ENCODE results near the gene COA5. TPM values are rescaled to one million over a fixed set of nuclear protein-coding genes. Genes with fewer than 3 reads are reported as not detected.

Gene COA5
- polyA plus RNA-seq, 1 of the 3 experiments (the other 2 are of a cell fraction): 40.3 TPM

DNA sequence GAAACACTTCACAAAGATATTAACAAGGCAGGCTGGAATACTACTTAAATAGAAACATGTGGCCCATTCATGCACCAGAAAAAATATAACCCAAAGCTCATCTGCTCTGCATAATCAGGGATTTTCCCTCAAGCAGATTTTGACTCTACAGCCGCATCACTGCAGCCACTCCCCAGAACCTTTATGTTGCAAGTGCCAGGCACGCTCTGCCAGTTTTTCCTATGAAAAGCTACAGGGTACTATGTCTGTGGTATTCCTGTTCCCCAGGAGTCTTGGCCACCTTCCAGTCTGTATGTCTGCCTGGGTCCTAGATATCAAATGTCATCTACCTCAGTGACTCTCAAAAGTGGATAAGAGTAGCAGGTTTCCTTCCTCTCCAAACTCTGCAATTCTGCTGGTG lies 3.8 kb downstream of the COA5 start:
- H3K27me3 ChIP-seq (ENCODE audit: insufficient read depth): no peaks in the 10 kb centered on the region
- no peak overlapping the region for H2AFZ ChIP-seq (ENCODE audit: low read depth)
- H3F3A ChIP-seq (replicated peaks; ENCODE audit: insufficient read depth): peaks cover 13% of the 10 kb centered on the region
- H3K9ac ChIP-seq: no peak overlapping the region
- no peaks in the 10 kb centered on the region for H3K9me3 ChIP-seq
- DNase-seq: peak; percentile 50
- H3K36me3 ChIP-seq (replicated peaks in 1 of 2; ENCODE audit: control insufficient read depth in 1 of 2, insufficient read depth in 2 of 2, low read length in 1 of 2): peaks cover 23 to 35% of the 10 kb centered on the region in 2 experiments
- no peaks in the 10 kb centered on the region for H3K9me2 ChIP-seq
- POLR2A ChIA-PET: no interaction called here
- 78% methylated on average over 2 of the region's 2 CpGs for WGBS (ENCODE audit: low lambda C conversion rate)
- no peak overlapping the region for H3K4me3 ChIP-seq (ENCODE audit: low read depth in 2 of 2, low read length in 1 of 2)
- peak overlapping the region in 1 of 2 experiments; percentile 74; a peak in 2 of 4 replicates for H3K27ac ChIP-seq (ENCODE audit: low read depth in 2 of 2, low read length in 1 of 2)
- TF ChIP-seq SMC3 (IDR thresholded peaks at IDR 0.05; ENCODE audit: low read depth, low read length) (no peak), FOXJ3 (CRISPR knock-in tag; IDR thresholded peaks at IDR 0.05) (no peak), TEAD4 (IDR thresholded peaks at IDR 0.05; ENCODE audit: borderline replicate concordance, insufficient read depth) (no peak), EP300 (IDR thresholded peaks at IDR 0.05; ENCODE audit: borderline replicate concordance in 1 of 2, low read depth in 1 of 2, low read length in 1 of 2) (0 out of 4 replicates have a peak, but pooled peaks of 1 of the 2 experiments have one; percentile 28), RXRA (IDR thresholded peaks at IDR 0.05; ENCODE audit: borderline replicate concordance, low read depth) (no peak), MXI1 (IDR thresholded peaks at IDR 0.05; ENCODE audit: low read depth, low read length) (peak; percentile 63; the same call in 1 of the 2 replicates), GATA2 (CRISPR knock-in tag; IDR thresholded peaks at IDR 0.05) (peak; percentile 14; the same call in 1 of the 2 replicates), RAD21 (IDR thresholded peaks at IDR 0.05; ENCODE audit: low read length) (no peak)
- TF ChIP-seq, protein P1, sequence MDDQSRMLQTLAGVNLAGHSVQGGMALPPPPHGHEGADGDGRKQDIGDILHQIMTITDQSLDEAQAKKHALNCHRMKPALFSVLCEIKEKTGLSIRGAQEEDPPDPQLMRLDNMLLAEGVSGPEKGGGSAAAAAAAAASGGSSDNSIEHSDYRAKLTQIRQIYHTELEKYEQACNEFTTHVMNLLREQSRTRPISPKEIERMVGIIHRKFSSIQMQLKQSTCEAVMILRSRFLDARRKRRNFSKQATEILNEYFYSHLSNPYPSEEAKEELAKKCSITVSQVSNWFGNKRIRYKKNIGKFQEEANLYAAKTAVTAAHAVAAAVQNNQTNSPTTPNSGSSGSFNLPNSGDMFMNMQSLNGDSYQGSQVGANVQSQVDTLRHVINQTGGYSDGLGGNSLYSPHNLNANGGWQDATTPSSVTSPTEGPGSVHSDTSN (IDR thresholded peaks at IDR 0.05): no peak
- TF ChIP-seq, protein P2, sequence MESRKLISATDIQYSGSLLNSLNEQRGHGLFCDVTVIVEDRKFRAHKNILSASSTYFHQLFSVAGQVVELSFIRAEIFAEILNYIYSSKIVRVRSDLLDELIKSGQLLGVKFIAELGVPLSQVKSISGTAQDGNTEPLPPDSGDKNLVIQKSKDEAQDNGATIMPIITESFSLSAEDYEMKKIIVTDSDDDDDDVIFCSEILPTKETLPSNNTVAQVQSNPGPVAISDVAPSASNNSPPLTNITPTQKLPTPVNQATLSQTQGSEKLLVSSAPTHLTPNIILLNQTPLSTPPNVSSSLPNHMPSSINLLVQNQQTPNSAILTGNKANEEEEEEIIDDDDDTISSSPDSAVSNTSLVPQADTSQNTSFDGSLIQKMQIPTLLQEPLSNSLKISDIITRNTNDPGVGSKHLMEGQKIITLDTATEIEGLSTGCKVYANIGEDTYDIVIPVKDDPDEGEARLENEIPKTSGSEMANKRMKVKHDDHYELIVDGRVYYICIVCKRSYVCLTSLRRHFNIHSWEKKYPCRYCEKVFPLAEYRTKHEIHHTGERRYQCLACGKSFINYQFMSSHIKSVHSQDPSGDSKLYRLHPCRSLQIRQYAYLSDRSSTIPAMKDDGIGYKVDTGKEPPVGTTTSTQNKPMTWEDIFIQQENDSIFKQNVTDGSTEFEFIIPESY (IDR thresholded peaks at IDR 0.05; ENCODE audit: borderline replicate concordance, low read depth): no peak
- H3K79me2 ChIP-seq (ENCODE audit: insufficient read depth): peaks cover 56% of the 10 kb centered on the region
- H3K4me1 ChIP-seq (ENCODE audit: control insufficient read depth in 1 of 2, insufficient read depth in 2 of 2, low read depth in 1 of 2, low read length in 1 of 2): peaks cover 5 to 44% of the 10 kb centered on the region in 2 experiments; a peak in 3 of 4 replicates
- no peaks in the 10 kb centered on the region; the same call in 1 of the 2 replicates for H4K20me1 ChIP-seq (ENCODE audit: insufficient read depth)
- CTCF ChIA-PET: interaction anchor here (0.8 to 2.3 kb wide), 4 partner anchors 14 to 191 kb away, joined by 3 to 9 read pairs (median 4); no protein-coding TSS in a partner anchor
- H3K4me2 ChIP-seq: no peak overlapping the region

DNA sequence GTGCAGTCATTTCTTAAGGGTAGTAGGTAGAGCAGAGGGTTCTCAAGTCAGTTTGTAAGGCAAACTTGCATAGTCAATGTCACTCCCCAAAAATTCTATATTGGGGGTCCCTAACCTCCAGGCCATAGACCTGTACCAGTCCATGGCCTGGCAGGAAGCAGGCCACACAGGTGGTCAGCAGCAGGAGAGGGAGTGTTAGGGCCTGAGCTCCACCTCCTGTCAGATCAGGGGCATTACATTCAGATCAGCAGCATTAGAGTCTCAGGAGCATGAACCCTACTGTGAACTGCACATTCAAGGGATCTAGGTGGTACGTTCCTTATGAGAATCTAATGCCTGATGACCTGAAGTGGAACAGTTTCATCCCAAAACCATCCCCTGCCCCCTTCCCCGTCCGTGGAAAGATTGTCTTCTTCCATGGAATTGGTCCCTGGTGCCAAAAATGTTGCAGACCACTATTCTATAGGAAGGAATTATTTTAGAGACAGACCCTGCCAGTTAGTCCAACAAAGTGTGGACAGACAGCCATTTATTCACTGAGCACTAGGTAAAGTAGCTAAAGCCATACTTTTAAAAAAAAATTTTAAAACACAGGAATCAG lies 6.7 kb downstream of the COA5 start:
- Histone ChIP-seq H3K4me1 (ENCODE audit: control insufficient read depth in 1 of 2, insufficient read depth in 2 of 2, low read depth in 1 of 2, low read length in 1 of 2) (peaks cover 0 to 30% of the 10 kb centered on the region in 2 experiments; a peak in 2 of 4 replicates), H3K9me3 (no peaks in the 10 kb centered on the region), H3K4me2 (no peak overlapping the region), H3F3A (replicated peaks; ENCODE audit: insufficient read depth) (peaks cover 22% of the 10 kb centered on the region), H3K4me3 (ENCODE audit: low read depth in 2 of 2, low read length in 1 of 2) (no peak overlapping the region), H3K36me3 (replicated peaks in 1 of 2; ENCODE audit: control insufficient read depth in 1 of 2, insufficient read depth in 2 of 2, low read length in 1 of 2) (peaks cover 34 to 58% of the 10 kb centered on the region in 2 experiments), H4K20me1 (ENCODE audit: insufficient read depth) (no peaks in the 10 kb centered on the region; the same call in 1 of the 2 replicates), H3K27ac (ENCODE audit: low read depth in 2 of 2, low read length in 1 of 2) (no peak overlapping the region), H3K9me2 (no peaks in the 10 kb centered on the region), H3K27me3 (ENCODE audit: insufficient read depth) (no peaks in the 10 kb centered on the region), H3K79me2 (ENCODE audit: insufficient read depth) (peaks cover 29% of the 10 kb centered on the region; the same call in 1 of the 2 replicates), H2AFZ (ENCODE audit: low read depth) (no peak overlapping the region), H3K9ac (no peak overlapping the region)
- CTCF ChIA-PET: interaction anchor here (0.6 to 2.1 kb wide), 11 partner anchors 9 to 236 kb away, joined by 3 to 15 read pairs (median 4); no protein-coding TSS in a partner anchor
- peak; percentile 65 for DNase-seq
- POLR2A ChIA-PET: no interaction called here
- 87% methylated on average over 3 of the region's 3 CpGs for WGBS (ENCODE audit: low lambda C conversion rate)
- TF ChIP-seq RAD21 (IDR thresholded peaks at IDR 0.05; ENCODE audit: low read length): peak; percentile 79
- TF ChIP-seq TCF12 (IDR thresholded peaks at IDR 0.05): no peak
- no peak for TF ChIP-seq FOXM1 (IDR thresholded peaks at IDR 0.05; ENCODE audit: low read depth)
- no peak for TF ChIP-seq MXI1 (IDR thresholded peaks at IDR 0.05; ENCODE audit: low read depth, low read length)
- peak; percentile 72 for TF ChIP-seq SMC3 (IDR thresholded peaks at IDR 0.05; ENCODE audit: low read depth, low read length)
- no peak for TF ChIP-seq EP300 (IDR thresholded peaks at IDR 0.05; ENCODE audit: borderline replicate concordance in 1 of 2, low read depth in 1 of 2, low read length in 1 of 2)
- TF ChIP-seq GABPA (IDR thresholded peaks at IDR 0.05; ENCODE audit: low read depth): no peak
- TF ChIP-seq CTCF (IDR thresholded peaks at IDR 0.05): peak; percentile 67
- TF ChIP-seq CHD2 (IDR thresholded peaks at IDR 0.05; ENCODE audit: low read length, partially characterized antibody): no peak
- TF ChIP-seq SIN3A (IDR thresholded peaks at IDR 0.05; ENCODE audit: borderline replicate concordance, low read depth, low read length): no peak
- no peak for TF ChIP-seq POLR2AphosphoS5 (IDR thresholded peaks at IDR 0.05; ENCODE audit: low read depth, low read length)
